SK-N-SH (cell line): ENCODE measurements around the gene C1QTNF9B. TPM values are rescaled to one million over a fixed set of nuclear protein-coding genes. Genes with fewer than 3 reads are reported as not detected.

Source experiments
- CTCF ChIA-PET: fragments of 300-600, 350-600 bp; formaldehyde crosslinking; extraction: SDS; loops from one replicate; lab custom pipeline; 2021; lab: Yijun Ruan, JAX
- POLR2A ChIA-PET: fragments of 350-600 bp; sonication (Branson Sonifier 250); formaldehyde crosslinking; extraction: SDS; loops from one replicate; lab custom pipeline; 2020; ENCODE audit warnings: antibody characterized with exemption, inconsistent platforms; lab: Yijun Ruan, JAX
- DNase-seq: peaks from one replicate; pipeline ENCODE4 v3.0.0; 2012
- H2AFZ ChIP-seq: fragments of 200-600 bp; sonication (generic); 2 replicates; pipeline ENCODE4 v1.8.1; 2016; ENCODE audit warnings: antibody characterized with exemption, mild to moderate bottlenecking, low read depth
- H3F3A ChIP-seq: fragments of 200-600 bp; sonication (generic); replicated peaks from 2 replicates; pipeline ENCODE3; 2016; ENCODE audit warnings: antibody characterized with exemption, mild to moderate bottlenecking; ENCODE audit not compliant: insufficient read depth
- H3K27ac ChIP-seq, 2 experiments: fragments of 200-500 bp in 1 of 2; fragments of 200-600 bp in 1 of 2; sonication (Bioruptor generic) in 1 of 2; sonication (generic), shearing (Covaris generic) in 1 of 2; 2 replicates each; pipeline versions ENCODE4 v1.5.1 to v1.6.1; 2014 to 2016; ENCODE audit warnings: low read depth in 2 of 2, inconsistent platforms in 1 of 2, low read length in 1 of 2, mild to moderate bottlenecking in 1 of 2, mixed read lengths in 1 of 2
- H3K27me3 ChIP-seq: fragments of 200-600 bp; sonication (generic), shearing (Covaris generic); 2 replicates; pipeline ENCODE4 v1.6.1; 2016; ENCODE audit warnings: mixed run types; ENCODE audit not compliant: insufficient read depth
- H3K36me3 ChIP-seq, 2 experiments: fragments of 200-500 bp in 1 of 2; fragments of 200-600 bp in 1 of 2; sonication (Bioruptor generic) in 1 of 2; sonication (generic) in 1 of 2; replicated peaks in 1 of 2; 2 replicates each; pipeline versions ENCODE3 to v1.5.1; 2014 to 2016; ENCODE audit warnings: low read length in 1 of 2, mild to moderate bottlenecking in 1 of 2; ENCODE audit not compliant: insufficient read depth in 2 of 2, control insufficient read depth in 1 of 2
- H3K4me1 ChIP-seq, 2 experiments: fragments of 200-500 bp in 1 of 2; fragments of 200-600 bp in 1 of 2; sonication (Bioruptor generic) in 1 of 2; sonication (generic), shearing (Covaris generic) in 1 of 2; 2 replicates each; pipeline versions ENCODE4 v1.5.1 to v1.6.1; 2014 to 2016; ENCODE audit warnings: low read depth in 1 of 2, low read length in 1 of 2, mixed run types in 1 of 2; ENCODE audit not compliant: insufficient read depth in 2 of 2, control insufficient read depth in 1 of 2
- H3K4me2 ChIP-seq: fragments of 200-600 bp; sonication (generic), shearing (Covaris generic); 2 replicates; pipeline ENCODE4 v1.6.1; 2017; ENCODE audit warnings: mixed run types
- H3K4me3 ChIP-seq, 2 experiments: fragments of 200-500 bp in 1 of 2; fragments of 200-600 bp in 1 of 2; sonication (Bioruptor generic) in 1 of 2; sonication (generic), shearing (Covaris generic) in 1 of 2; 2 replicates each; pipeline versions ENCODE4 v1.5.1 to v1.8.1; 2014 to 2016; ENCODE audit warnings: low read depth in 2 of 2, inconsistent platforms in 1 of 2, low read length in 1 of 2, mild to moderate bottlenecking in 1 of 2, mixed read lengths in 1 of 2, moderate library complexity in 1 of 2
- H3K79me2 ChIP-seq: fragments of 200-600 bp; sonication (generic); 2 replicates; pipeline ENCODE4 v1.8.1; 2017; ENCODE audit warnings: mild to moderate bottlenecking; ENCODE audit not compliant: insufficient read depth
- H3K9ac ChIP-seq: fragments of 200-600 bp; sonication (generic); 2 replicates; pipeline ENCODE4 v1.6.1; 2017; ENCODE audit warnings: mixed run types
- H3K9me2 ChIP-seq: fragments of 200-600 bp; sonication (generic); 2 replicates; pipeline ENCODE4 v1.6.1; 2017; ENCODE audit warnings: mixed run types
- H3K9me3 ChIP-seq: fragments of 200-600 bp; sonication (generic); 2 replicates; pipeline ENCODE4 v1.6.1; 2017; ENCODE audit warnings: mixed run types, mild to moderate bottlenecking, moderate library complexity
- H4K20me1 ChIP-seq: fragments of 200-600 bp; sonication (generic); 2 replicates; pipeline ENCODE4 v1.6.1; 2017; ENCODE audit warnings: mild to moderate bottlenecking, mixed run types; ENCODE audit not compliant: insufficient read depth
- CTCF ChIP-seq: fragments of 200-600 bp; sonication (generic); IDR thresholded peaks from 2 replicates; pipeline ENCODE4 v1.6.1; 2017; ENCODE audit warnings: antibody characterized with exemption, mild to moderate bottlenecking, moderate library complexity
- EZH2phosphoT487 ChIP-seq: fragments of 200-600 bp; sonication (generic); IDR thresholded peaks from 2 replicates; pipeline ENCODE4 v1.6.1; 2017; ENCODE audit warnings: low read depth, mixed run types, mild to moderate bottlenecking, antibody characterized with exemption, moderate library complexity, borderline replicate concordance
- FOSL2 ChIP-seq: IDR thresholded peaks from 2 replicates; pipeline ENCODE4 v1.4.0; 2012; ENCODE audit warnings: low read depth, mild to moderate bottlenecking, moderate library complexity, borderline replicate concordance
- FOXM1 ChIP-seq: IDR thresholded peaks from 2 replicates; pipeline ENCODE4 v1.4.0; 2012; ENCODE audit warnings: low read depth, mild to moderate bottlenecking
- IRF3 ChIP-seq: fragments of 150-350 bp; IDR thresholded peaks from 2 replicates; pipeline ENCODE4 v1.6.1; 2016; ENCODE audit warnings: mild to moderate bottlenecking, low read depth, low read length
- MEF2A ChIP-seq: IDR thresholded peaks from 2 replicates; pipeline ENCODE4 v1.4.0; 2012; ENCODE audit warnings: low read depth, borderline replicate concordance
- PBX3 ChIP-seq: IDR thresholded peaks from 2 replicates; pipeline ENCODE4; 2012
- POLR2AphosphoS5 ChIP-seq: IDR thresholded peaks from 2 replicates; pipeline ENCODE4 v1.6.1; 2012; ENCODE audit warnings: low read depth, low read length
- REST ChIP-seq: IDR thresholded peaks from 2 replicates; pipeline ENCODE4 v1.6.1; 2012; ENCODE audit warnings: mild to moderate bottlenecking, low read depth, low read length, moderate library complexity
- RFX5 ChIP-seq: IDR thresholded peaks from 2 replicates; pipeline ENCODE4 v1.6.1; 2012; ENCODE audit warnings: mild to moderate bottlenecking, improper control_type of control experiment, low read length
- TAF1 ChIP-seq: IDR thresholded peaks from 2 replicates; pipeline ENCODE4 v1.6.1; 2012; ENCODE audit warnings: low read depth, mild to moderate bottlenecking, low read length, moderate library complexity, borderline replicate concordance
- TEAD4 ChIP-seq: IDR thresholded peaks from 2 replicates; pipeline ENCODE4 v1.4.0; 2012; ENCODE audit warnings: mild to moderate bottlenecking, borderline replicate concordance; ENCODE audit not compliant: insufficient read depth
- YY1 ChIP-seq: IDR thresholded peaks from 2 replicates; pipeline ENCODE4 v1.4.0; 2012; ENCODE audit warnings: low read depth, mild to moderate bottlenecking
- ZBTB33 ChIP-seq: IDR thresholded peaks from 2 replicates; pipeline ENCODE4 v1.4.0; 2012; ENCODE audit warnings: low read depth, borderline replicate concordance
- WGBS: methylation state at CpG from one replicate; pipeline ENCODE4 v1.1.6; 2017; ENCODE audit warnings: low lambda C conversion rate; 5-methylcytosine and 5-hydroxymethylcytosine counted together
- polyA plus RNA-seq, 3 experiments: library from polyadenylated mRNA; depleted of rRNA; stranded (reverse); fragments of >200 nt; gene quantifications; 2 replicates each; pipeline ENCODE4 v1.2.3, GENCODE V29; 2012

C1QTNF9B gene
- polyA plus RNA-seq, 1 of the 3 experiments (the other 2 are of a cell fraction), result not detected

- POLR2A ChIA-PET, result no interaction called here
- H3K9me2 ChIP-seq, result no peaks in the 10 kb centered on the region
- H2AFZ ChIP-seq, result no peak overlapping the region
- no peak overlapping the region for H3K4me3 ChIP-seq
- H3K36me3 ChIP-seq, result peaks cover 0 to 19% of the 10 kb centered on the region in 2 experiments
- no peaks in the 10 kb centered on the region for H3K9me3 ChIP-seq
- H3K27ac ChIP-seq, result no peak overlapping the region
- H3K79me2 ChIP-seq, result no peaks in the 10 kb centered on the region
- CTCF ChIA-PET, result interaction anchor here (1.3 to 2.3 kb wide), 2 partner anchors 9 to 19 kb away, joined by 5 to 10 read pairs; no protein-coding TSS in a partner anchor
- no peak overlapping the region for H3K4me2 ChIP-seq
- WGBS, result 96% methylated on average over 2 of the region's 2 CpGs
- H3F3A ChIP-seq, result no peaks in the 10 kb centered on the region
- no peak for DNase-seq
- H3K4me1 ChIP-seq, result peaks cover 0 to 17% of the 10 kb centered on the region in 2 experiments; a peak in 2 of 4 replicates
- H4K20me1 ChIP-seq, result no peaks in the 10 kb centered on the region
- H3K9ac ChIP-seq, result no peak overlapping the region
- no peak for TF ChIP-seq FOSL2
- no peak for TF ChIP-seq FOXM1
- TF ChIP-seq REST, result no peak
- TF ChIP-seq CTCF, result no peak
- TF ChIP-seq POLR2AphosphoS5, result no peak
- TF ChIP-seq YY1, result no peak
- no peaks in the 10 kb centered on the region for H3K27me3 ChIP-seq
Measured at GRCh38 chr13:23849670-23850069, 47.6 kb downstream of the C1QTNF9B start.

- no peaks in the 10 kb centered on the region for H3F3A ChIP-seq
- H3K36me3 ChIP-seq, result peaks cover 0 to 13% of the 10 kb centered on the region in 2 experiments
- H3K4me3 ChIP-seq, result no peak overlapping the region
- ChIA-PET POLR2A (no interaction called here), CTCF (no interaction called here)
- 96% methylated on average over 4 of the region's 8 CpGs for WGBS
- H3K27ac ChIP-seq, result no peak overlapping the region
- DNase-seq, result no peak
- peaks cover 0 to 17% of the 10 kb centered on the region in 2 experiments; a peak in 2 of 4 replicates for H3K4me1 ChIP-seq
- H3K9me2 ChIP-seq, result no peaks in the 10 kb centered on the region
- H2AFZ ChIP-seq, result no peak overlapping the region
- H3K9me3 ChIP-seq, result no peaks in the 10 kb centered on the region
- no peaks in the 10 kb centered on the region for H3K27me3 ChIP-seq
- no peak overlapping the region for H3K4me2 ChIP-seq
- H4K20me1 ChIP-seq, result no peaks in the 10 kb centered on the region
- H3K9ac ChIP-seq, result no peak overlapping the region
- no peaks in the 10 kb centered on the region for H3K79me2 ChIP-seq
- no peak for TF ChIP-seq TEAD4
- TF ChIP-seq PBX3, result no peak
- no peak for TF ChIP-seq TAF1
- no peak for TF ChIP-seq RFX5
- TF ChIP-seq MEF2A, result no peak
- no peak for TF ChIP-seq ZBTB33
- TF ChIP-seq YY1, result no peak
- TF ChIP-seq FOSL2, result no peak
- no peak for TF ChIP-seq EZH2phosphoT487
- no peak for TF ChIP-seq IRF3
Measured at GRCh38 chr13:23848646-23849141, 48.6 kb downstream of the C1QTNF9B start.
